ENCODE results near the gene GPC5. TPM values are rescaled to one million over a fixed set of nuclear protein-coding genes. Genes with fewer than 3 reads are reported as not detected.
A peak's percentile ranks its signal among the peaks of the same experiment; 100 is the strongest.

GPC5 gene
- total and polyA plus RNA-seq, 4 donors, result 0.51 to 22.4 (median 2.0) TPM

DNA sequence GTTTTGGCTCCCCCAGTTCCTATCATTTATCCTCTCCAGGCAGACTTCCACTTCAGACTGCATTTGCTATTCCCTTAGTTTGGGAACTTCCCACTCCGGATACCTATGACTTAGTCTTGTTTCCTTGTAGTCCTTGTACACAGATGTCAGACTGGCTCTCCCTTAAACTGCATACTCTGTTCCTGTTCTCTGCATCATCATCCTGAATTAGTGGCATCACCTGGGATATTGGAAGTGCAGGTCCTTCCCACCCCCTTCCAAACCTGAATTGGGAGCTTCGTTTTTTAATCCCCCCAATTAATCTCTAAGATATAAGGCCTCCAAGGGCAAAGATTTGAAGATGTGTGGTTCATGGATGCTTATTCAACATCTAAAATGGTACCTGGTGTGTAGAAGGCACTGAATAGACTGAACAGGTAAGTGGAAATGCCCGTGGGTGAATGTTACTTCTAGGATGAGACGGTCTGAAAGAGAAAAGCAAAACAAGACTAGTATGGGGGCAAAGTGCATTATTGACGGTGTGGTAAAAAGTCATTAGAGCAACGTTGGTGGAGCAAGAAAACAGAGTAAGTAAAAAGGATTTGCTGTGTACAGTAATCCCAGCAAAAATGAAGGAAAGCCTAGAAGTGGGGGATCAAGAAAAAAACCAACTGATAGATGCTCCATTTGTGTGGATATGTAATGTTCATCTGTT, 41.4 kb upstream of the GPC5 start:
- Histone ChIP-seq H3K9me3 (ENCODE audit: control insufficient read depth in 4 of 4, low read length in 3 of 4) (no peaks in the 10 kb centered on the region), H3K4me1 (ENCODE audit: control insufficient read depth in 4 of 4, insufficient read depth in 4 of 4, low read length in 3 of 4) (peaks cover 14 to 81% (median 52%) of the 10 kb centered on the region in 4 donors), H3K27me3 (ENCODE audit: control insufficient read depth in 4 of 4, insufficient read depth in 4 of 4, low read length in 3 of 4) (no peaks in the 10 kb centered on the region), H3K4me3 (ENCODE audit: low read depth in 1 of 3, low read length in 3 of 3) (no peak overlapping the region), H3K27ac (ENCODE audit: low read depth in 1 of 2, low read length in 2 of 2) (no peak overlapping the region), H3K36me3 (ENCODE audit: control insufficient read depth in 4 of 4, insufficient read depth in 3 of 4, low read depth in 1 of 4, low read length in 3 of 4) (peaks cover 0 to 20% (median 6%) of the 10 kb centered on the region in 4 donors), H3K9ac (ENCODE audit: low read depth in 1 of 2, low read length in 2 of 2) (no peak overlapping the region)
- TF ChIP-seq HNF4G (IDR thresholded peaks at IDR 0.05) (peak; percentile 30), SP1 (IDR thresholded peaks at IDR 0.05) (peak; percentile 32), NR2F2 (IDR thresholded peaks at IDR 0.05) (no peak), HNF4A (conservative IDR thresholded peaks at IDR 0.05) (peak; percentile 52 to 67)
- 46% methylated on average over 6 of the region's 6 CpGs for WGBS
- DNase-seq (ENCODE audit: low spot score), result no peak

DNA sequence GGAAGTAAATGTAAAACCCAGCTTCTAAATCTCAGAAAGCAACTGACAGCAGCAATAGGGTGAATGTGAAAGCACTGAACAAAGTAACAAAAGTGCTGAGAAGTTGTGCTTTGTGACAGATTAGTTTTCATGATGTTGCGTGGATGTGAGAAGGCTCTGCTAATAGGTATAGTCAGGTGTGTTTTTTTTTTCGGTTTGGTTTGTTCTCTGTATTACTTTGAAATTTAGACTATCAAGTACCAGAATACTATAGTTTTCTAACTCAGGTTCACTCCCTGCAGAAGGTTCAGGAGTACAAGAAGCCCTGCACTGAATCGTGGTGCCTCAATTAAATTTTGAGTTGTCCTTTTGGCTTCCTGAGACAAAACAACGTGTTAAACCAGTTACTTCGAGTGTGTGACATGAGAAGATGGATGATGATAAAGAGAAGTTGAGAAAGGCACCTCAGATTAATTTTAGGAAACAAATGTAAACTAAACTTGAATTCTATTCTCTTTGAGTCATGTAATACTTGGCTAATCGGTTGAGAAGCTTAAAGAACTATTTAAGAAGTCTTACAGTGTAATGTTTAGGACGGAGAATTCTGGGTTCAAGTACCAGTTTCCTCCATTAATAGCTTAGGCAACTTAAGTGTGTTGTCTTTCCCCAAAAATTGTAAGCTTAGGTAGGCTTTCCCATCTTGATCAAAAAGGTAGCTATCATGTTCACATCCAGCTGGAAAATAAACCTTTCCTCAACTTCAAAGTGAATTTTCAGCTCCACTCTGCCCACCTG, 40.6 kb upstream of the GPC5 start:
- peaks cover 0 to 18% (median 3%) of the 10 kb centered on the region in 4 donors for H3K36me3 ChIP-seq (ENCODE audit: control insufficient read depth in 4 of 4, insufficient read depth in 3 of 4, low read depth in 1 of 4, low read length in 3 of 4)
- H3K4me3 ChIP-seq (ENCODE audit: low read depth in 1 of 3, low read length in 3 of 3), result no peak overlapping the region
- TF ChIP-seq EGR1 (IDR thresholded peaks at IDR 0.05; ENCODE audit: low read depth in 2 of 2) (no peak), RXRA (IDR thresholded peaks at IDR 0.05) (no peak), HNF4A (conservative IDR thresholded peaks at IDR 0.05) (no peak), RAD21 (IDR thresholded peaks at IDR 0.05) (no peak), JUND (IDR thresholded peaks at IDR 0.05) (no peak), GABPA (IDR thresholded peaks at IDR 0.05 in 1 of 2, conservative IDR thresholded peaks at IDR 0.05 in 1 of 2) (no peak), NR2F2 (IDR thresholded peaks at IDR 0.05) (no peak), HNF4G (IDR thresholded peaks at IDR 0.05) (no peak), YY1 (IDR thresholded peaks at IDR 0.05) (no peak), SP1 (IDR thresholded peaks at IDR 0.05) (no peak), FOXA1 (IDR thresholded peaks at IDR 0.05) (no peak)
- TF ChIP-seq, protein P1, sequence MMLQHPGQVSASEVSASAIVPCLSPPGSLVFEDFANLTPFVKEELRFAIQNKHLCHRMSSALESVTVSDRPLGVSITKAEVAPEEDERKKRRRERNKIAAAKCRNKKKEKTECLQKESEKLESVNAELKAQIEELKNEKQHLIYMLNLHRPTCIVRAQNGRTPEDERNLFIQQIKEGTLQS (IDR thresholded peaks at IDR 0.05), result no peak
- TF ChIP-seq, protein P2, sequence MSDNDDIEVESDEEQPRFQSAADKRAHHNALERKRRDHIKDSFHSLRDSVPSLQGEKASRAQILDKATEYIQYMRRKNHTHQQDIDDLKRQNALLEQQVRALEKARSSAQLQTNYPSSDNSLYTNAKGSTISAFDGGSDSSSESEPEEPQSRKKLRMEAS (IDR thresholded peaks at IDR 0.05), result no peak
- TF ChIP-seq, protein P3, sequence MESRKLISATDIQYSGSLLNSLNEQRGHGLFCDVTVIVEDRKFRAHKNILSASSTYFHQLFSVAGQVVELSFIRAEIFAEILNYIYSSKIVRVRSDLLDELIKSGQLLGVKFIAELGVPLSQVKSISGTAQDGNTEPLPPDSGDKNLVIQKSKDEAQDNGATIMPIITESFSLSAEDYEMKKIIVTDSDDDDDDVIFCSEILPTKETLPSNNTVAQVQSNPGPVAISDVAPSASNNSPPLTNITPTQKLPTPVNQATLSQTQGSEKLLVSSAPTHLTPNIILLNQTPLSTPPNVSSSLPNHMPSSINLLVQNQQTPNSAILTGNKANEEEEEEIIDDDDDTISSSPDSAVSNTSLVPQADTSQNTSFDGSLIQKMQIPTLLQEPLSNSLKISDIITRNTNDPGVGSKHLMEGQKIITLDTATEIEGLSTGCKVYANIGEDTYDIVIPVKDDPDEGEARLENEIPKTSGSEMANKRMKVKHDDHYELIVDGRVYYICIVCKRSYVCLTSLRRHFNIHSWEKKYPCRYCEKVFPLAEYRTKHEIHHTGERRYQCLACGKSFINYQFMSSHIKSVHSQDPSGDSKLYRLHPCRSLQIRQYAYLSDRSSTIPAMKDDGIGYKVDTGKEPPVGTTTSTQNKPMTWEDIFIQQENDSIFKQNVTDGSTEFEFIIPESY (IDR thresholded peaks at IDR 0.05), result no peak
- TF ChIP-seq, protein P4, sequence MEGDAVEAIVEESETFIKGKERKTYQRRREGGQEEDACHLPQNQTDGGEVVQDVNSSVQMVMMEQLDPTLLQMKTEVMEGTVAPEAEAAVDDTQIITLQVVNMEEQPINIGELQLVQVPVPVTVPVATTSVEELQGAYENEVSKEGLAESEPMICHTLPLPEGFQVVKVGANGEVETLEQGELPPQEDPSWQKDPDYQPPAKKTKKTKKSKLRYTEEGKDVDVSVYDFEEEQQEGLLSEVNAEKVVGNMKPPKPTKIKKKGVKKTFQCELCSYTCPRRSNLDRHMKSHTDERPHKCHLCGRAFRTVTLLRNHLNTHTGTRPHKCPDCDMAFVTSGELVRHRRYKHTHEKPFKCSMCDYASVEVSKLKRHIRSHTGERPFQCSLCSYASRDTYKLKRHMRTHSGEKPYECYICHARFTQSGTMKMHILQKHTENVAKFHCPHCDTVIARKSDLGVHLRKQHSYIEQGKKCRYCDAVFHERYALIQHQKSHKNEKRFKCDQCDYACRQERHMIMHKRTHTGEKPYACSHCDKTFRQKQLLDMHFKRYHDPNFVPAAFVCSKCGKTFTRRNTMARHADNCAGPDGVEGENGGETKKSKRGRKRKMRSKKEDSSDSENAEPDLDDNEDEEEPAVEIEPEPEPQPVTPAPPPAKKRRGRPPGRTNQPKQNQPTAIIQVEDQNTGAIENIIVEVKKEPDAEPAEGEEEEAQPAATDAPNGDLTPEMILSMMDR (IDR thresholded peaks at IDR 0.05; ENCODE audit: low read depth, low read length, missing input control), result no peak
- TF ChIP-seq, protein P5, sequence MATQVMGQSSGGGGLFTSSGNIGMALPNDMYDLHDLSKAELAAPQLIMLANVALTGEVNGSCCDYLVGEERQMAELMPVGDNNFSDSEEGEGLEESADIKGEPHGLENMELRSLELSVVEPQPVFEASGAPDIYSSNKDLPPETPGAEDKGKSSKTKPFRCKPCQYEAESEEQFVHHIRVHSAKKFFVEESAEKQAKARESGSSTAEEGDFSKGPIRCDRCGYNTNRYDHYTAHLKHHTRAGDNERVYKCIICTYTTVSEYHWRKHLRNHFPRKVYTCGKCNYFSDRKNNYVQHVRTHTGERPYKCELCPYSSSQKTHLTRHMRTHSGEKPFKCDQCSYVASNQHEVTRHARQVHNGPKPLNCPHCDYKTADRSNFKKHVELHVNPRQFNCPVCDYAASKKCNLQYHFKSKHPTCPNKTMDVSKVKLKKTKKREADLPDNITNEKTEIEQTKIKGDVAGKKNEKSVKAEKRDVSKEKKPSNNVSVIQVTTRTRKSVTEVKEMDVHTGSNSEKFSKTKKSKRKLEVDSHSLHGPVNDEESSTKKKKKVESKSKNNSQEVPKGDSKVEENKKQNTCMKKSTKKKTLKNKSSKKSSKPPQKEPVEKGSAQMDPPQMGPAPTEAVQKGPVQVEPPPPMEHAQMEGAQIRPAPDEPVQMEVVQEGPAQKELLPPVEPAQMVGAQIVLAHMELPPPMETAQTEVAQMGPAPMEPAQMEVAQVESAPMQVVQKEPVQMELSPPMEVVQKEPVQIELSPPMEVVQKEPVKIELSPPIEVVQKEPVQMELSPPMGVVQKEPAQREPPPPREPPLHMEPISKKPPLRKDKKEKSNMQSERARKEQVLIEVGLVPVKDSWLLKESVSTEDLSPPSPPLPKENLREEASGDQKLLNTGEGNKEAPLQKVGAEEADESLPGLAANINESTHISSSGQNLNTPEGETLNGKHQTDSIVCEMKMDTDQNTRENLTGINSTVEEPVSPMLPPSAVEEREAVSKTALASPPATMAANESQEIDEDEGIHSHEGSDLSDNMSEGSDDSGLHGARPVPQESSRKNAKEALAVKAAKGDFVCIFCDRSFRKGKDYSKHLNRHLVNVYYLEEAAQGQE (IDR thresholded peaks at IDR 0.05), result no peak
- H3K27me3 ChIP-seq (ENCODE audit: control insufficient read depth in 4 of 4, insufficient read depth in 4 of 4, low read length in 3 of 4), result no peaks in the 10 kb centered on the region
- WGBS, result 74% methylated on average over 7 of the region's 7 CpGs
- DNase-seq (ENCODE audit: low spot score), result no peak
- H3K9ac ChIP-seq (ENCODE audit: low read depth in 1 of 2, low read length in 2 of 2), result no peak overlapping the region
- no peaks in the 10 kb centered on the region for H3K9me3 ChIP-seq (ENCODE audit: control insufficient read depth in 4 of 4, low read length in 3 of 4)
- peaks cover 13 to 83% (median 59%) of the 10 kb centered on the region in 4 donors for H3K4me1 ChIP-seq (ENCODE audit: control insufficient read depth in 4 of 4, insufficient read depth in 4 of 4, low read length in 3 of 4)
- H3K27ac ChIP-seq (ENCODE audit: low read depth in 1 of 2, low read length in 2 of 2), result peak overlapping the region in 1 of 2 donors; percentile 15
